GM21717 (cell line): ENCODE results near the gene CORT.
"Not testable (repeated sequence)": the region's sequence is repeated elsewhere in the genome, so short reads cannot be mapped to it uniquely, and the experiment has no call there.

Source experiments
- ATAC-seq: cut with Tn5 transposase; IDR thresholded peaks from one replicate; pipeline ENCODE4 v1.9.1; 2021; ENCODE audit warnings: mild to moderate bottlenecking, moderate library complexity; ENCODE audit not compliant: unreplicated experiment

Gene CORT

GRCh38 chr1:10474309-10474612, 24.4 kb downstream of the CORT start:
- not testable (repeated sequence) for ATAC-seq

- peak; percentile 51 for ATAC-seq
Measured at GRCh38 chr1:10474613-10475507, 25.0 kb downstream of the CORT start, which contains the start of gene PEX14. Gene PEX14, plus strand, starts transcription at chr1:10474950. Its CDS starts 17 bp downstream, at chr1:10474967.

GRCh38 chr1:10475510-10475909, 25.7 kb downstream of the CORT start:
- ATAC-seq: peak; percentile 3

GRCh38 chr1:10479296-10479695, 29.5 kb downstream of the CORT start:
- ATAC-seq: no peak

- ATAC-seq: no peak
Measured at GRCh38 chr1:10480614-10481013, 30.8 kb downstream of the CORT start.

- ATAC-seq: no peak
Measured at GRCh38 chr1:10484521-10484920, 34.7 kb downstream of the CORT start.

- ATAC-seq: no peak
Measured at GRCh38 chr1:10489291-10490055, 39.6 kb downstream of the CORT start.

GRCh38 chr1:10490286-10490970, 40.6 kb downstream of the CORT start:
- ATAC-seq: no peak

- no peak for ATAC-seq
Measured at GRCh38 chr1:10494418-10494753, 44.6 kb downstream of the CORT start.

- peak; percentile 73 for ATAC-seq
Measured at GRCh38 chr1:10494754-10495474, 45.1 kb downstream of the CORT start.

GRCh38 chr1:10495475-10495817, 45.6 kb downstream of the CORT start:
- ATAC-seq: no peak

- no peak for ATAC-seq
Measured at GRCh38 chr1:10495952-10496351, 46.1 kb downstream of the CORT start.

GRCh38 chr1:10497109-10497508, 47.3 kb downstream of the CORT start:
- no peak for ATAC-seq

GRCh38 chr1:10498231-10498630, 48.4 kb downstream of the CORT start:
- no peak for ATAC-seq
